COLO668 (cell line): ENCODE data around the gene TCF7.
"Not testable (repeated sequence)": the region's sequence is repeated elsewhere in the genome, so short reads cannot be mapped to it uniquely, and the experiment has no call there.

Source experiments
- DNase-seq: peaks from one replicate; lab custom pipeline; 2025; ENCODE audit not compliant: unreplicated experiment; lab: John Stamatoyannopoulos, UW

Gene TCF7

DNA sequence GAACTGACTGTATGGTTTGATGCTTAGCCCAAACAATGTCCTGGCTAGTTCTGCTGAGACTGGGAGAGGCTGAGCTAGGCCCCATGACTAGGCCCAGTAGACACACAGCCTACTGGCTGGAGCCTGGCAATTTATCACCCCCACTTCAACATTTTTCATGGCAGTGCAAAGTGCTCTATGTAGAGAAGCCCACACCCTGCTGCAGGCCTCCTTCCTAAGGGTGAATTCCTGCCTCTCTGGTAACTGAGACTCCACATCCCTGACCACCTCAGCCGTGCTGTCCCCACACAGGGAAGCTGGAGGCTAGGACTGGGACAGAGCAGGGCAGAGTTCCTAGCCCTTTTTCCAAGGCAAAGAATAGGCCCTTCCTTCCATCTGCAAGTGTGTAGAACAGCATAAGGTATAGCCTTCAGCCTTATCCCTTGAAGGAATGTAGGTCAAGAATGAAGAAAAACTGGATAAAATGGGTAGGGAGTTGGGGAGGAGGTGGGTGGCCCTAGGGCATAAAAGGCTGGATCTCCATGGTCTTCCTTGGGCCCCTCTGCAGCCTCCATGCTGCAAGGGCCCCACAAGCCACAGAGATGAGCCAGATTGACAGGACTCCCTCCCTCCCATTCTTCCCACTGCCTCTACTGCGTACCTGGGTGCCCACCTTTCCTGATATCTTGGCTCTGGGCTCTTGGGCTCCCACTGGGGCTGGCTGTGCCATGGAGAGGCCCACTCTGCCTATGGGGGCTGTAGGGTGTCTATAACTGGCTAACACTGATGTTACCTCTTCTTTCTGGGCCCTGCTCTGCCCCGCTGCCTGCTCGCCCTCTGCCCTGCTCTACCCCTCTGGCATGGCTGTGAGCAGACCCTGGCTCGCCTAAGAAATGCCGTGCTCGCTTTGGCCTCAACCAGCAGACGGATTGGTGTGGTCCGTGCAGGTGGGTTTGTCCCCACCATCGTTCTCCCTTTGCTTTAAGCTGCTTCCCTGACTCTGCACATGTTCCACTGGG lies 29.8 kb downstream of the TCF7 start:
- DNase-seq = no peak

DNA sequence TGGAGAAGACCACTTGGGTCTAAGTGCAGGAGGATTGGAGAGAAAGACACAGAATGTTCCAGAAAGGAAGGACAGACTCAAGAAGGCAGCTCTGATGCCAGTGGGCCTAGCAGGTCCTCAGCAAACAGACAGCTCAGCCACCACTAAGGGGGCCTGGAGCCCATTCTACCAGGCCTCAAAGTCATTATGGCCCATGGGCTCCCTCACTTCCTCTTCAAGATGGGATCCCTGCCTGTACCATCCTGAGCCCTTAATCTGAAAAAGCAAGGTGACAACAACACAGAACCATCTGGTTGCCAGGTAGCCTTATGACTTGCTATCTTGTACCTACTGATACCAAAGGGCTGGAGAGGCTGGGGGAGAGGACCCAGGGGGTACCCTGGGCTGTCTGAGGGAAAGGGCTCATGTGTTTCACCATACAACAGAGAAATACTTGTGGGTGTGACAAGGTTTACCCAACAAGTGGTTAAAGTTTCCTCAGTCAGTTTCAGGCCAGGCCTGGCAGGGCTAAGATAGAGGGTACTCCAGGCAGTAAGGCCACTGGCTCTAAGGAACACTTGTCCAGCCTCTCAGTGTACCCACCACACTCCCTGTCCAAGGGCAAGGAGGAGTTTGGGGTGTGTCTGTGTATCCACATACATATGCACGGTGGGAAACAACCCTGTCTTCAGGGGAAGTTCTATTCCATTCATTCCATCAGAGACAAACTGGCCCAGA lies 30.7 kb downstream of the TCF7 start:
- no peak for DNase-seq

DNA sequence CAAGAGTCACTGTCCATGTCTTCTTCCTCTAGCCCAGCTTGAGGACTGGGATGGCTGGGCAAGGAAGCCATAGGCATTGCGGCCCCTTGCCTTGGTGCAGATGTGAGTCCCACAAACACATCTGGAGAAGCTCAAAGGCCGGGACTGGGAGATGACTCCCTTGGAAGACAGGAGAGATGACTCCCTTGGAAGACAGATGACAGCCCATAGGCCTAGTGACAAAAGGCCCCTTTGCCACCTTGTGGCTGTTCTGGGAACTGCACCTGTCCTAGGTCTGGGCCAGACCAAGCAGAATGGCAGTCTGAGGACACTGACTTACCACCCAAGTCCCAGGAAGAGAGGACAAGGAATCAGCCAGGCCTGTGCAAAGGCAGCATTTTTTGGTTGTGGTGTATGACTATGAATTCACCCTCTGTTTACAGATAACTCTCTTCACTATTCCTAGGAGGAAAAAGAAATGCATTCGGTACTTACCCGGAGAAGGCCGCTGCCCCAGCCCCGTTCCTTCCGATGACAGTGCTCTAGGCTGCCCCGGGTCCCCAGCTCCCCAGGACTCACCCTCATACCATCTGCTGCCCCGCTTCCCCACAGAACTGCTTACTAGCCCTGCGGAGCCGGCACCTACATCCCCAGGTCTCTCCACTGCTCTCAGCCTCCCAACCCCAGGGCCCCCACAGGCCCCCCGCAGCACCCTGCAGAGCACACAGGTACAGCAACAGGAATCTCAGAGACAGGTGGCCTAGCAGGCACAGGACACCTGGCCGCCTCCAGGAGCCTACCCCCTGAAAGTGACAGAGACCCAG lies 31.5 kb downstream of the TCF7 start:
- peak; percentile 54 for DNase-seq

DNA sequence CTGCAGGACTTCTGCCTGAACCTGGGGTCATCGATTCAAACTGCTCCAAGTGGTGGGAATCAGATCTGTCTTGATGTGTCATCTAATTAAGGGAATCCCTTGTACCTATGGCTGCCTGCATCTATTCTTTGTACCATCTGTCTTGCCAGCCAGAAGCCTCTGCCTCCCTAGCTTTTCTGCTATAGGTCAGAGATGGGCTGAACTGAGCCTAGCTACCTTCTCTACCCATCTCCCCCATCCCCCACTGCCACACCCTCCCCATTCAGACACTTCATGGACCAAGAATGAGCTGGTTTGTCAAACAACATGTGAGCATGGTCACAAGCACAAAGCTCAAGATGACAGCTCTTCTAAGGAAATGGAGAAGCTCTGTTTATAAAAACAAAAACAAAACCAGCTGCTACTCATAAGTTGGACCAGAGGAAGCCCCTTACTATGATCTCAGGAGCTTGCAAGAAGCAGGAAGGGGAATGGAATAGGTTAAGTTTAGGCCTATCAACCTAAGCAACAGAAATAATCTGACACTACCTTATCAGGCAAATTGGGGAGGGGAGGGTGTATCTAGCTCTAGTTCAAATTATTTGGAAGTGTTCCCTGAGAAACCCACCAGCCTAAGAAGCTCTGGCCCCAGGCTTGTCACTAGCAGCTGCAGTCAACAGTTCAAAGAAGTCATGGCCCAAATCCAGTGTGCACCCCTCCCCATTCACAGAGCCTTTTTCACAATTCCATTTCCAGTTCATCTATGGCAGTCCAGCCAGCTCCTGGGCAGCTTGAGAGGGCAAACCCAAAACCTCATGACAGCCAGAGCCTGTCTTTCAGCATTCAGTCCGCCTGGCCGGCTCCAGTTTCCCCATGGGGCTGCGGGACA lies 32.4 kb downstream of the TCF7 start:
- DNase-seq = no peak

DNA sequence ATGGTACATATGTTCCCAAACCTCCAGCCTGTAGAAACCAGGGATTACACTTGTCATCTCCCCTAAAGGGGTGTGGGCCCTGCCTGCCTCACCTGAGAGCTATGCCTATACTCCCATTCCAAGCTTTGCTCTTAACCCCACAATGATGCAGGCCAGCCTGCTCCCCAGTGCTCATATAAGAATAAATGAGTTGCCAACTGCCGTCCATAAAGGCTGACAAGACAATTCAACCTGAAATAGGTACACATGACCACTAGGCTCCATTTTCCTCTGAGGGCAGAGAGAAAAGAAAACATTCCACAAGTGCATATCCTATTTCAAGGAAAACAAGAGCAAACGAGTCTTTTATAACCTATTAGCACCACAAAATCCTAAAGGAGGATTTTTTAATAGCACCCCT lies 33.8 kb downstream of the TCF7 start:
- no peak for DNase-seq

DNA sequence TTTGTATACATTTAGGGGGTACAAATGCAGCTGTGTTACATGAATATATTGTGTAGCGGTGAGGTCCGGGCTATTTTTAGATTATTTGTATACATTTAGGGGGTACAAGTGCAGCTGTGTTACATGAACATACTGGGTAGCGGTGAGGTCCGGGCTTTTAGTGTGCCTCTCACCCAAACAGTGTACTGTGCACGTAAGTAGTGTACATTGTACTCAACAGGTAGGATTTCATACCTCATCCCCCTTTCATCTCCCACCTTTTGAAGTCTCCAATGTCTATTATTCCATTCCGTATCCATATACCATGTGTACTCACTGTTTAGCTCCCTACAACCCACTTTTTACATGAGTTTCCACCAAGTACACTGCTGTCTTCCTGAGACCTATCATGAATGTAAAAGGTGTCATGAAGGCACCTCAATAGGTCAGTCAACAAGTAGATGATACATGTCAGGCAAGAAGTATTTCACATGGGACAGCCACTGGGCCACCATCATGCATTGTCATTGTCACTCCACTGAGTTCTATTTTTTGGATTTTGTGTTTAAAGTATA lies 34.6 kb downstream of the TCF7 start:
- DNase-seq = no peak

DNA sequence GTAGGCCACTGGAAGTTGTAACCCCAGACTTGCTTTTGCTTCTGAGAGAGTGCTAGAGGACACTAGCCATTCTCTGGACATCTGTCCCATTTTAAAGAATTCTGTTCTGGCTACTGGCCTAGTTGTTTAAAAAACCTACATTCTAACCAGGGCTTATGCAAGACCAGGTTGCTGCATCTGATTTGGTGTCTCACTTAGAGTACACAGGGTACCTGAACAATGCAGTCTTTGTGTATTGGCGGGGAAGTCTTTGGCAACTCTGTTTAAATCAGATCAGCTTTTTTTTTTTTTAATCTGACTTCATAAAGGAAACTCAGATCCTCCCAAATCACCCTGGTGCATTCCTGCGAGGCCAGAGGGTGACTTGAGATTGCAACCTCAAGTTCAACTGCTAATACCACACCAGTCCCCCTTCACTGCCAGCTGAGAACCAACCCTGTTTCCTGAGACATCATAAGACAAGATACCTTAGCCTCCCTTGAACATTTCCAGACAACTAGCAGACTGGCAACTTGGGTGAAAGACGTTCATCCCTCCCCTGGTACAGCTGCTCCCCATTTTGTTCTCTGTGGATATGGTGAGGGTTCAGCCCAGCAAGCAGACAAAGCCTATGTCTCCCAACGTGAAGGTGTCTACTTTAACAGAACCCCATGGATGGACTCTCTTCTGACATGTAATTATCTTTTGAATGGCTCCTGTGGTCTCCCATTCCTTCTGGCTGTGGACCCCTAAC lies 35.3 kb downstream of the TCF7 start:
- DNase-seq = no peak

DNA sequence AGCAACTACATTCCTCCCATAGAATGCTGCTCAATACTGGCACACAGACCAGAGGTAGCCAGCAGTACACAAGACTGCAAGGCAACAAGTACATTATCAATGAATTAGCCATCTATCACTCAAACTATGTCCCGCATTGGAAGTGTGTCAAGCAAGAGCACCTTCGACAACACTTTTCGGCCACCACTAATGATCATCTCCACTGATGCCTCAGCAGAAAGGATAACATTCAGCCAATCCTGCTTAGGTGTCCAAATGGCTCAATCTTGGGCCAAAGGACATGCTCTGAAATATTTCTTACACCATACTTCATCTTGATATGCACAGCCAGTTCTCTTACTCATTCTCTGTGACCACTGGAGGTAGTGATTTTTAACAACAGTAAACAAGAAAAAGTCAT lies 37.2 kb downstream of the TCF7 start:
- DNase-seq = no peak

DNA sequence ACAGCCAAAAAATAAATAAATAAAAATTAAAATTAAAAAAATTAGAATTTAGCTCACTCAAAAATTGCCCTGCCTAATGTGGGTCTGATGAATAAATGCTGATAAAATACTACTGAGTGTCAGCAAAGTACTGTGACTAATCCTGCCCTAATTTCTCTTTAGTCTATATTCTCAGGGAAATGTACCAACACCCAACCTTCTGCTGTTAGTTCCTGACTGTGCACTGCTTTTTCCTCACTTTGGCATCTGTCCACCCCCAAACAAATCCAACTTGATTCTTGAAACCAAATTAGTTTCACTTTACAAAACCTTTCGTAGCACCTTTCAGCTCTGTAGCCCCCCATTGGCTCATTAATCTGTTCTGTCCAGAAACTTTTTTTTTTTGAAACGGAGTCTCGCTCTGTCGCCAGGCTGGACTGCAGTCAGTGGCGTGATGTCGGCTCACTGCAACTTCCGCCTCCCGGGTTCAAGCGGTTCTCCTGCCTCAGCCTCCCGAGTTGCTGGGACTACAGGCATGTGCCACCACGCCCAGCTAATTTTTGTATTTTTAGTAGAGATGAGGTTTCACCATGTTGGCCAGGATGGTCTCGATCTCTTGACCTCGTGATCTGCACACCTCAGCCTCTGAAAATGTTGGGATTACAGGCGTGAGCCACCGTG lies 37.8 kb downstream of the TCF7 start:
- DNase-seq = not testable (repeated sequence)

DNA sequence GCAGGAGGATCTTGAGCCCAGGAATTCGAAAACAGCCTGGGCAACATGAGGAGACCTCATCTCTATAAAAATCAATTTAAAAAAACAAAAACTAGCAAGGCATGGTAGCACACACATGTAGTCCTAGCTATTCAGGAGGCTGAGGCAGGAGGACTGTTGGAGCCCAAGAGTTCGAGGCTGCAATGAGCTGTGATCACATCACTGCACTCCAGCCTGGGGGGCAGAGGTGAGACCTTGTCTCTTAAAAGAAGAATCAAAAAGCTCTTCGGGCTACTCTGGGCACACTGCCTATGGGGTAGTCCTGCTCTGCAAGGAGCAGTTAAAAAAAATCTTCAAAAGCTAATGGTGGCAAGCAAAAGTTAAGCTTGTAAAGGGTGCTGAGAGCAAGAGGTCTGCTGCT lies 38.8 kb downstream of the TCF7 start:
- DNase-seq = no peak

DNA sequence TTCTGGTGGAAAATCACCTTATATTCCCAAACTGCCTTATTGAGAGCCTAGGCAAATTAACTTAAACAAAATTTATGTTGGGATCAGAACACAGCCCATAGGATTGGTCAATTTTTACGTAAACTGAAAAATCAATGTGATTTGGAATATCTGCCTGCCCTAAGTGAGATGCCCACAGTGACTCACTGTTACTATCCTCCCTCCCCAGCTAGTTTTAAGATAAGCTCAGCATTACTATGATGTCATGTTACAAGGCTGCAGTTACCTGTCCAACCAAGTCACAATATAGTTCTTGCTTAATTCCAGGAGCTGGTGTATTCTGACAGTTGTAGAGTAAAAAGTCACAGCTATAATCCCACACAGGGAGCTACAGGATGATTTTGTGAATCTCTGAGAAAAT lies 39.2 kb downstream of the TCF7 start:
- DNase-seq = no peak

DNA sequence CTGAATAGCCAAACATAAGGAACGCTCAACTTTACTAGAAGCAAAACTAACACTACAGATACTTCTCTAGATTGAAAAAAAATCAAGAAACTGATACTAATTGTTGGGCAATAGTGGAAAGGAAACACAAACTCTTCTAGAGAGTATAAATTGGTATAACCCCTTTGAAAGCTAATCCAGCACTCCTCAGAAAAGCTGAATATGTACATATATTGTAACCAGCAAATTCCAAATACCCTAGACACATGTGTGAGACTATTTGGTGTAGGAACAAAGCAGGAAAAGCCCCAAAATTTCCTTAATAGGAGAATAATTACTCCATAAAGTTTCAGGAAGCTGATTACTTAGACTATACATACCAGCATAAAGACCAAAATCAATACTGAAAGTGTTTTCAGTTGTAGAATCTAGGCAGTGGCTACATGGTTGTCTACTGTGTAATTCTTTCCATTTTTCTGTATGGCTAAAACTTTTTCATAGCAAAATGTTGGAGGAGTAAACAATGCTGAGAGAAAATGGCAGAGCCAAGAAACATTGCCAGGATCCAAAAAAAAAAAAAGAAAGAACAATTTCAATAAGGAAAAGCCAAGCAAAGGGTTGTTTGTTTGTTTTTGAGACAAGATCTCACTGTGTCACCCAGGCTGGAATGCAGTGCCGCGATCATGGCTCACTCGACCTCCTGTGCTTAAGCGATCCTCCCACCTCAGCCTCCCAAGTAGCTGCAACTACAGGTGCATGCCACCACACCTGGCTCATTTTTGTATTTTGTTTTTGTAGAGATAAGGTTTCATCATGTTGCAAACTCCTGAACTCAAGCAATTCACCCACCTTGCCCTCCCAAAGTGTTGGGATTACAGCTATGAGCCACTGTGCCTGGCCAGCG lies 47.3 kb downstream of the TCF7 start:
- no peak for DNase-seq

DNA sequence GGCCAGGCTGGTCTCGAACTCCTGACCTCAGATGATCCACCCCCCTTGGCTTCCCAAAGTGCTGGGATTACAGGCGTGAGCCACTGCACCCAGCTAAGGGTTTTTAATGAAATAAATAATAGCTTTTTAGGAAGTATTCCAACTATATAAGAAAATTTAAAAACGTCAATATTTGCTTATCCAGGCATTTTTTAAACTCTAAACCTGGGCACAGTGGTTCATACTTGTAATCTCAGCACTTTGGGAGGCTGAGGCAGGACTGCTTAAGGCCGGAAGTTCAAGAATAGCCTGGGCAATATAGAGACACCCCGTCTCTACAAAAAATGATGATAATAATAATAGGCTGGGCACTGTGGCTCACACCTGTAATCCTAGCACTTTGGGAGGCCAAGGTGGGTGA lies 48.1 kb downstream of the TCF7 start:
- DNase-seq = no peak

DNA sequence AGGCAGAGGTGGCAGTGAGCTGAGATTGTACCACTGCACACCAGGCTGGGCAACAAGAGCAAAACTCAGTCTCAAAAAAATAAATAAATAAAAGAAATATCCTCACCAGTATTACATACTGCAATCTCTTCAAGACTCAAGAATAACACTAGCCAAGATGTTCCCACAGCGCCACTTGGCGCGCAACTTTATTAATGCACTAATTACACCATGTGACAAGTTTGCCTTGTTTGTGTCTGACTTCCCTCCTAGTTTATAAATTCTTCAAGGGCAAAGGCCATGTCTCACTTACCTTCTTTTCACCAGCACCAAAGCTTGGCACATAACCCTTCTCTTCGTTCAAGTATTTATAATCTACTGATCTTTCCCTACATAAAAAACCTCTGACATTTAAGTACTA lies 57.5 kb downstream of the TCF7 start:
- no peak for DNase-seq

DNA sequence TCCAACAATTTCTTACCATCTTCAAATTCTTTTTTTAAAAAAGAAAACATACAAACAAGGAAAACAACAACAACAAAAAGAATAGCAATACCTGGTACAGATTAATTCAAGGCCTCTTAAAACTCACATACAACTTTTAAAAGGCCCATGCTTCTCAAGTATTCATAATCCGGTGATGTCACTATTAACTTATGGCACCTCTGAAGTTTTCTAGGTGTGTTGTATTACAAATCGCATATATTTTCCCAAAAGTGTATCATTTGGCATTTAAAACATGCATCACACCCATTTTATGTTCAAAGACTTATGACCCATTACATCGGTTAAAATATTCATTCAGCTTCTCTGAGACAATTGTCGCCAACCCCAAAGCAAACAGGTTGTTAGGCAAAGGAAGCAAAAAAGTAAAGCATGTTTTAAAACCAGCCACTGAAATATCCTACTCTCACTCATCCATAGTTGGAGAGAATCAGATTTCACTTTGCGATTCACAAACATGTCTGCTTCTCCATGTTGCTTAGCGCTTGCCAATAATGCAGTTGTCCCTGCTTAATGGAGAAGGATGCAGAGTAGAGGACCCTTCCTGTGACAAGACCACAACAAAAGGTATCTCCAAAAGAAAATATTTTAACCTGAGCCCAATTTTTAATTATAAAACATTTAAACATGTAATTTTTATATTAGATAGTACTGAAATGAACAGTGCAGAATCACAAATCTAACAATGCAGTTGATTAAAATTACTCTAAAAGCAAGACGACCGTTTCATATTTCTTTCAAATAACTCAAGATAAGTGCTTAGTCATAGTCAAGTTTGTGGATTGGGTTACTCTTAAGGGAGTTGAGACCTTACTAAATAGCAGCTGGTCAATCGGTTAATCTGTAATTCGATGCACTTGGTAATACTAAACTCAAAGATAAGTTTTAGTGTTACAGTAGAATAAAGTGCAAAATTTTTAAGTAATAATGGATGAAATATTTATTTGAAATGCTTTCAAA lies 60.7 kb downstream of the TCF7 start:
- DNase-seq = peak; percentile 1

DNA sequence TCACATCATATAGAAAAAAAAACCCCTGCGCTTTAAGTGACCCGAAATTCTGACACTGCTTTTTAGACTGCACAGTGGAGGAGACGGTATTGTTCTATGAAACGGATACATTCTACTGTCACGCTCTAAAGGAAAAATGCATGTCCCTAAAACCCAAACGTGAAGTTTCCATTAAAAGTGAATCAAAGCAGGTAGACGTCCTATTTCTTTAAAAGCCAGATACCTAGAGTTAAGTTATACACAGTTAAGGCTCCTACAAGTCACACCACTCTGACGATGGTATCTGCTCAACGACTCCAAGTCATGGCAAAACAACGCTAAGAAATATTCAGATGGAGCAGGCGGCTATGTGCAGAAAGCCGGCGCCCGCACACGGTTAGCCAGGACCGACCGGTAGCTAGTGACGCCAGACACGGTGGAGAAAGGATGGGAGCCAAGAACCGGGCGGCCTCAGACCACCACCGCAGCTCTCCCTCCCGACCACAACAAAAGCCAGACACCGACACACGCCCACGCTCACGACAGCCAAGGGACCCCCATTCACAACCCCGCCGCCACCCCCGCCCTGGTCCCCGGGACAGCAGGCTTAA lies 61.5 kb downstream of the TCF7 start:
- peak; percentile 30 for DNase-seq
